NCI-H526 (cell line): ENCODE results near the gene OLIG2.

Source experiments
- DNase-seq, 2 experiments: peaks; one replicate each; lab custom pipeline; 2025; lab: John Stamatoyannopoulos, UW

The OLIG2 gene

GRCh38 chr21:33025489-33026442, at the start of gene OLIG2:
Gene OLIG2, plus strand, starts transcription at chr21:33025935. Its CDS starts 928 bp downstream, at chr21:33026863.
- peak; percentile 62 to 91 for DNase-seq

DNA sequence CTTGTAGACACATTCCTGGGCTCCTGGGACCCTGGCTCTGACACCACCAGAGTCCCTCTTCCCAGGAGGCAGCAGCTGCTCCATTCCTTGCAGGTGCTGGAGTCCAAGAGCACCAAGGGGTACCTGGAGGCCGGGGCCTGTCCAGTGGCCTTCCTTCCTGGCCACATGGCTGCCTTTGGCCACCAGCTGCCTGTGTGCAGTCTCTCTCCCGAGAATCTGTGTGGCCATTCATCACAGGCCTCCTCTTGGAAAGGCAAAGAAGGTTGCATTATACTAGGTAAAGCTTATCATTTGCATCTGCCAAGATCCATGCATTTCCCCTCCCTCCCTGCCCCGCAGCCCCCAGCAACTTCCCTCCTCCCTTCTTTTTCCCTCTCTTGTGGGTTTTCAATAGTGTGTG, 48.9 kb upstream of the OLIG2 start:
- DNase-seq = peak; percentile 31 to 66

DNA sequence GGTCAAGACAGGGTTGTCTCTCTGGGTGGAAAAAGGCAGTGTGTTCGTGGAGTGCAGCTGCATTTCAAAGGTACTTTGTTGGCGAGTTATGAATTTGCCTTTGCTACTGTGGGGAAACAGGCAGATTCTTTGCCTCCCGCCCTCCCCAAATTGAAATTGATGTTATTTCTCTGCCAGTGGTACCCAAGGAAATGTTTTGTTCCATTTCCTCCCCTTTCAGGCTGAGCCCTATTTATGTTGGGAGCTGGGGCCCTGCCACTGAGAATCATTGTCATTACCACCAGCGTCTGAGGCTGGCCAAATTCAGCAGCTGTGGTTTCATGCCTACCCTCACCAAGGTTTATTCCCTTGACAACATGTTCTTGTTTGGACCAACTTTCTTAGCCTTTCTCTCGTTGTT, 48.5 kb upstream of the OLIG2 start:
- no peak for DNase-seq

DNA sequence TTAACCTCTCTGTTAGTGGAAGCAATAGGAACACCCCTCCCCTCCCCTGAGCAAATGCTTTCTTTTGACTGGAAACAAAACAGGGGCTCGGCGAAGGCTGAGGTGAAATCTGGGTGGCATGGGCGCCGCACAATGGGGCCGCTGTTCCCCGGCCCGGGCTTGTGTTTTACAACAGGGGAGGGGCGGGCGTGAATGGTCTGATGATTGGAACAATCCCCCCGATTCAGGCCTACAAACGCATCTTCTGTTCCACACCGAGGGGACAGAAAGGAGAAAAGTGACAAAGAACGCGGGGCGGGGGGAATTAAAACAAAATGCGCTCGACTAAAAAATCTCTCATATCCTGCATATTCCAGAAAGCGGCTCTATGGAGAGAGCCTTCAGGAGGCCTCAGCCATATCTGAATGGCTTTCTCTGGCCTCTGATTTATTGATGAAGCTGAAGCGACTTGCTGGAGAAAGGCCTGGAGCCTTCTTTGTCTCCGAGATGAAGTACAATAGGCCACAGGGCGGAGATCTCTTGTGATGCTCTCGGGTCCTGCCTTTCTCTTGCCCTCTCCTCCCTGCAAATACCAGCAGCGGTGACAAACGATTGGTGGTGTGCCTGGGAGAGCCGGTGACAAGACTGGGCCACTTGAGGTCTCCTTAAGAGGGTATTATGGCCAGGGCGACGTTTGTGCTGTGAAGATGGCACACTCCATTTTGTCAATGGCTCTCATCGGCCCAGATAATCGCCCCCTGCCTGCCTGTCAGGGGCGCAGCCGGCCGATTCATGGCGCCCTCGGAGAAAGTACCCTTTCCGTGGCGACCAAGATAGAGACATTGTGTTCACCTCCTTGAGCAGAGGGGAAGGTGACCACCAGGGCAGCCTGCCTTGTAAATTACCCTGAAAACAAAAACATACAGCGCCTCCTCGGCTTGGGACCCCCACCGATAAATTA, 47.1 kb upstream of the OLIG2 start:
- DNase-seq = no peak

- DNase-seq = no peak
Observed at GRCh38 chr21:32979598-32980268, 46.0 kb upstream of the OLIG2 start.

DNA sequence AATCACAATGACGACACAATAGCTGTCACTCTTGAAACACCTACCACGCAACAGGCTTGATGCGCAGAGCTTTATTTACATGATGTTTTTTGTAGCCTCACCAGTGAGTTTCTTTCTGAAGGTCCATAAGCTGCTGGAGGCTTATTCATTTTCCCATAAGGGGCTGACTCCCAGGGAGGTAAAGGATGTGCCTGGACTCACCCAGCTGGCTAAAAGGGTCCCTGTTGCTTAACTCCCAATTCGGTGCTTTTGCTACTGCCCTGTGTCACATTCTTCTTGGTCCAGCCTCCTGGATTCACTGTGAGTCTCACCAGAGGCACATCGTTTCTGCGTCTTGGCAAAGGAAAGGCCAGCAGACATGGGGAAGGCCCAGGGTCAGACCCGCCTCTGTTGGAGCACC, 44.6 kb upstream of the OLIG2 start:
- no peak for DNase-seq

- DNase-seq = no peak
Observed at GRCh38 chr21:32990666-32991065, 35.1 kb upstream of the OLIG2 start.

DNA sequence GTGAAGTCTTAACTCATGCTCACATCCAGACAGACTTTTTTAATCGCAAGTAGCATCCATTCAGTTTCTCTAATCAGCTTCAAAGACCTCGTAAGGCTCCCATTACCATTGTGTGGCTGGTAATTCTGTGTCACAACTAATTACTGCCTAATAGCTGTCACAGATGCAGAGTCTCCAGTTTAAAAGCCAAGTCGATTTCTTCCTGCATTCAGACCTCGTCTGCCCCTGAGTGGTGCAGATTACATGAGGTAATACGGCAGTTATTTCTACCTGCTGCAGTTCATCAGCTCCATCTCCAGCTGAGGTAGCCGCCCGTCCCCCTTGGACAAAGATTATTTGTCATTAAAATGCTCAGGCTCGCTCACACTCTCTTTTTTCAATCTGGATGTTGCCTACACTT, 34.4 kb upstream of the OLIG2 start:
- DNase-seq = no peak

GRCh38 chr21:32993894-32994293, 31.8 kb upstream of the OLIG2 start:
- no peak for DNase-seq

- peak in 1 of 2 experiments; percentile 57 for DNase-seq
Observed at GRCh38 chr21:32994305-32994704, 31.4 kb upstream of the OLIG2 start.

DNA sequence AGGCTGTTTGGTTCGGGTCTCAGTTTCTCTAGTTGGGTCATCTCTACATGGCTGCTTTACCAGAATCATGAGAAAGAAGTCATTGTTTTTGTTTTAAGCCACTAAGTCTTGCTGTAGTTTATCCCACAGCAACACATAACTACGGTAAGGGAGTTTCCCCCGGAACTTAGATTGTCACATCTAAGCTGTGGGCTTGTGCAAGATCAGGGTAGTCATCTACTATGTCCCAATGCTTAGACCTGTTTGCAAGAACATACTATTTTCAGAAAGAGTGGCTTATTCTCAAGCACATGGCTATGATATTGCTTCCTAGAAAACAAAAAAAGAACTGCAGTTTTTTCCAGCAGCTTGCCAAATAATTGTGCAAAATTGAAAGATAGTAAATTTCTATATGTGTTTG, 18.0 kb upstream of the OLIG2 start:
- DNase-seq = no peak

GRCh38 chr21:33008333-33009051, 17.2 kb upstream of the OLIG2 start:
- no peak for DNase-seq

GRCh38 chr21:33010931-33011330, 14.8 kb upstream of the OLIG2 start:
- no peak for DNase-seq

- no peak for DNase-seq
Observed at GRCh38 chr21:33011462-33011861, 14.3 kb upstream of the OLIG2 start.

GRCh38 chr21:33013626-33014025, 12.1 kb upstream of the OLIG2 start:
- DNase-seq = no peak

DNA sequence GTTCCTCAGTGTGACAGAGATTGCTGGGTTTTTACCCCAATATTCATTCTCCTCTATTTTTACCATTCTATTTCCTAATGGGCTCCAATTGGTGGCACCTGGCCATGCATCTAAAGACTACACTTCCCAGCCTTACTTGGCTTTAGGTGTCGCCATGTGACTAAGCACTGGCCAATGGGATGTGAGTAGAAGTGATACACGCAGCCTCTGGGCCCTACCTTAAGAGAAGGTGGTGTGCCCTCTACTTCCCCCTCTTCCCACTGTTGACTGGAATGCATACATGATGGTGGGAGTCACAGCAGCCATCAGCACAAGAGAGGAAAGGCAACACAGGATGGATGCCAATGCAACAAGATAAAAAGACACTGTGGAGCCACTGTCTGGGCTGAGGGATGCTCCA, 11.4 kb upstream of the OLIG2 start:
- DNase-seq = no peak

- DNase-seq = no peak
Observed at GRCh38 chr21:33015096-33015495, 10.6 kb upstream of the OLIG2 start.

GRCh38 chr21:33015756-33016155, 10.0 kb upstream of the OLIG2 start:
- DNase-seq = no peak

DNA sequence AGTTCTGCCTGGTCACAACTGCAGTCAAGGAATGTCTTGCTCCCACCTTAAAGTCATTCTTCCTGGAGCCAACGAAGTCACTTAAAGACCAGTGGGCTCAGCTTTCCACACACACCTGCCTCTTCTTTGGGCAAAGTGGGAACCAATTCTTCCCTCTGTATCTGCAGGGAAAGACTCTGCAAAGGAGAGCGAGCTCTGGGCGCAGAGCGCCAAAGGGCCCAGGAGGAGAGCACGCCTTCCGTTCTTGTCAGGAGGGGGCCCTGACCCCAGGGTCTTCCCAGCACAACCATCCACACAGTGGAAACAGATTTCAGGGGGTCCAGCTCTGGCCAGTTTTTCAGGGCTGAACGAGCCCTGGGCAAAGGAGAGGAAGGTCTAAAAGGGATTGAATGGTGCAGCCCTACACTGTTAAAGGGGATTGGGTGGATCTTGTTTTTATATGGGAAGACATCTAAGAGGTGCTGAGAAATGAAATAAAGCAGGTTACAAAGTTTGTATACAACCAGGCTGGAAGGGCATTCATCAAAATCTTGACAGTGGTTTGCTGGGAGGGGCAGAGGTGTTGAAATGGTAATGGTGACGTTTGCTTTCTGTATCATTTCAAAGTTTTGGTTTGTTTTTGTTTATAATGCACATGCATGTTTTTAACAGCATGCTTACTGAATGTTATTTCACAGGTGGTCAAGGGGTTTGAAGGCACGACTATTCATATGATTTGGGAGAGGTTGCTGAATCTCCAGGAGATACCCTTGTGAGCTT, 6.8 kb upstream of the OLIG2 start:
- no peak for DNase-seq

DNA sequence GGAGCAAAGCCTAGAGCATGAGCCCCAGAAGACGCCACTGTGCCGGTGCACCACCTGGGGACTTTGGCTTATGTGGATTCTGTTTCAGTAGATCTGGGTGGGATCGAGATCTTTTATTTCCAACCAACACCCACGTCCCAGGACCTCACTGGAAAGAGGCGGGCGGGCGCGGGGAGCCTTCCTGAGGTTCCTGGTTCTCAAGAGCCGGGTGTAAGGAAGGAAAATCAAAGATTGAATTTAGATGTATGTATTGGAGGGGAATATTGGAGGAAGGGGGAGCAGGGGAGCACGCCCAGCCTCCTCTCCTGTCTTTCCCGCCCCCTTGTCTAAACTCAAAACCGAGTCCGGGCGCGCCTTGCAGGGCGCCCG, 6.2 kb upstream of the OLIG2 start:
- DNase-seq = no peak
